H7 (cell line): ENCODE measurements around the gene UMPS. TPM values are rescaled to one million over a fixed set of nuclear protein-coding genes. Genes with fewer than 3 reads are reported as not detected.

Source experiments
- DNase-seq: peaks from one replicate; pipeline ENCODE4 v3.0.0; 2012
- H3K27me3 ChIP-seq: 2 replicates; pipeline ENCODE4 v1.6.0; 2011; ENCODE audit warnings: mild to moderate bottlenecking, low read length; ENCODE audit not compliant: control insufficient read depth, insufficient read depth
- H3K36me3 ChIP-seq: replicated peaks from 2 replicates; pipeline ENCODE4 v1.5.1; 2011; ENCODE audit warnings: low read length; ENCODE audit not compliant: control insufficient read depth, insufficient read depth
- H3K4me3 ChIP-seq: 2 replicates; pipeline ENCODE4 v1.5.1; 2011; ENCODE audit warnings: low read depth, mild to moderate bottlenecking, control low read depth, low read length, moderate library complexity; ENCODE audit not compliant: insufficient read depth
- total RNA-seq: library from RNA; depleted of rRNA; stranded (reverse); fragments of >200 nt; shearing (Covaris generic); gene quantifications from 2 replicates; pipeline ENCODE4 v1.2.3, GENCODE V29; 2014

Gene UMPS
- total RNA-seq, 1 experiment from 2014 or later = 48.1 TPM

DNA sequence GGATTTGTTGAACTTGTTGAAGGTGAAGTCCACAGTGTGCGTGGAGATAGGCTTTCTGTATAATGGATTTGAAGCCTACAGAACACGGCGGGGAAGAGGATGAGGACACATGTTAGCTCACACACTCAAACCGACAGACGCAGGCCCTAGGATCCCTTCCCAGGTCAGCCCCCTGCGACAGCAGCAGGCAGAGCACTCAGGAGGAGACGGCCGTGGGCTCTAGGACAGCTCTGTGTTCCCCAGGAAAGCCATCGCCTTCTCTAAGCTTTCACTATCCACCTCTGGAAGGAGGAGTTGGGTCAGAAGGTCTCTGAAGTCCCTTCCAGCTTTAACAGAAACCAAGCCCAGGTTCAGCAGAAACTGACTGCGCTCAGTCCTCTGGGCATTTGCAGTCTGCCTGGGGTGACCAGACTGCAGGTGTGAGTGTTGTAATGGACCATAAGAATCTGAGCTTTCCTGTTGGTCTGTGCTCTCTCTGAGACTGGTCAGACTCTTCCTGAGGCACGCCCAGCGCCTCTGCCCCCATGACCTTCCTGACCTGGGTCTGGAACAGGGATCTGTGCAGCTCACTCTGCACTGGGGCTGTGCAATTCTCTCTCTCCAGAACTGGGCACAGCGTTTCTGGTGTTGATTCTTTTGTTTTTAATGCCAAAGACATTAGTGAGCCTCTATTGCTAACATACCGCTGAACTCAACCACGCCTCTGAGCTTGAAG, 33.5 kb downstream of the UMPS start:
- Histone ChIP-seq H3K4me3 (no peak overlapping the region), H3K36me3 (peaks cover 44% of the 10 kb centered on the region), H3K27me3 (no peaks in the 10 kb centered on the region)
- no peak for DNase-seq

DNA sequence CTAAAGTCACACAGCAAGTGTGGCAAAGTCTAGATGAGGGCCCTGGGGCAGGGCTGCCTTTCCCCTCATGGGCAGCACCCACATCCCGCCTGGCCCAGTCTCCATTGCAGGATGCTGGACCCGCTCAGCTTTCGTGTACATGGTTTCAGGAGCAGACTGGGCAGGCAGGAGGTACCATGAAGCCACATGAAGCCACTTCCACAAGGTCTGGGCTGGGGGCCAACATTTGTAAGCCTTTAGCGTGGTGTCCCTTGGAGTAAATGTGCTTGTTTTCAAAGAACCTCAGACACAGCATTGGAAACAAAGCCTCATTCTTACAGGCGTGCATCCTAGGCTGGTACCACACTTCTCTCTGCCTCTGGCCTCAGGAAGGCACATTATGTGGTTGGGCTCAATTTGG, 34.5 kb downstream of the UMPS start:
- H3K27me3 ChIP-seq = no peaks in the 10 kb centered on the region
- DNase-seq = no peak
- no peak overlapping the region for H3K4me3 ChIP-seq
- peaks cover 50% of the 10 kb centered on the region for H3K36me3 ChIP-seq

DNA sequence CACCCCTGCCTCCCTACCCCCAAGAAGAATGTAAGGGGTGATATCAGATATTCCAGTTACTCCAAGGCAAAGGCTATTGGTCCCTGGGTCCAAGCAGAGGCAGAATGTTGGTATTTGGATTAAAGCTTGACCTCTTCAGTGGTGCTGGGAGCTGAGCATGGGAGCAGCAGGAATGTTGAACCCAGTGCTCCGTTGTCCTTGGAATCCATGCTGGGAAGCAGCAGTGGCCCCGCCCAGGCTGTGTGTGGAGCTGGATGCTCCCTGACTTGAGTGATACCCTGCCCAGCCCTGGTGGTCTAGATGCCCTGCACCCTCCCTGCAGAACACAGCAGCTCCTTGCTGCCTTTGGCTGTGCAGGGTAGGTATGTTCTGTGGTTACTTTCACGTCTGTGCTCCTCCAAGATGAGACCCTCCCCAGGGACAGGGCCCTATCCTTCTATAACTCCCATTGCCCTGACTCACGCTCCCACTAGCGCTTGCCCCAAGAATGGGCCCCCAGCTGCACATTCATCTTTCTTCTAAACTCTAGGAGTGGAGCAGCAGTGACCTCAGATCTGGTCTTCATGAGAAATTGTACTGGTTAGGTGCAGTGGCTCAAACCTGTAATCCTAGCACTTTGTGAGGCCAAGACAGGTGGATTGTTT, 35.1 kb downstream of the UMPS start:
- Histone ChIP-seq H3K4me3 (no peak overlapping the region), H3K36me3 (peaks cover 54% of the 10 kb centered on the region), H3K27me3 (no peaks in the 10 kb centered on the region)
- no peak for DNase-seq

DNA sequence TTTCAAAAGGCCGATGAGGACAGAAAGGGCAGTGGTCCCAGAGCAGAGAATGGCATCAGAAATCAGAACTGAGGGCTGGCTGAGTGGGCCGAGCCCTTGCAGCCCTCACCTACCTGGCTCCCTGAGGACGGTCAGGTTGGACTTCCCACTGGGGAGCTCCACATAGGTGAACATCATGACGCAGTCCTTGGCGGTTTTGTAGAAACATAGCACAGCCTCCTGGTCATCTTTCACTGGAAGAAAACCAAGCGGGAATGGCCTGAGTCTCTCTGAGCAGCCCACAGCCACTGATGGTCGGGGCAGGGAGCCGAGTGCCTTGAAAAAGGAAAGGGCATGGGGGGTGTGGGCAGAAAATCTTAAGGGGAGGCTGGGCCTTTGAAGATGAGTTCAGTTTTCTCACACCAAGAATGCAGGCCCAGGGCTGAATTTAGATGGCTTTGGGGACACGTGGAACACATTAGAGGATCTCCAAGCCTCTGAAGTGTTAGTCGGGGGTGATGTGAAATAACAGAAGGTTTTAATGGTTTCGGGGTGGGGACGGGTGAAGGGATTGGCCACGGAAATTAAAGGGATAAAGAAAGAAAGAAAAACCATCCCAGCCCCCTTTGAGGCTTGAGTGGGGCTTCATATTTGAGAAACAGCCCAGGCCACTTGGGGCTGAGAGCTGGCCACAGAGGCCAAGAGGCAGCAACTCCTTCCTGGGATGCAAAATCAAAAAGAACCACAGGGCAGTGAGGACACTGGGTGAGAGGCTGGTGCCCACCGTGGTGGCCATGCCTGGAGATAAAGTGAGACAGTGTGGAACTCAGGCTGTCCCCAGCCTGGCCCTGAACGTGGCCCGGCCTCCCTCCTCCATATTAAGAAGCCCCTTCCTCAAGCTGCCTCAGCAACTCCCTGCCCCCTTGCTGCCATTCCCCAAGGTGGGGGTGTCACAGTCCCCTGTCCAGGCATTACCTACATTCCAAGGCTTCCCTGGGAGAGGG, 36.2 kb downstream of the UMPS start:
- H3K27me3 ChIP-seq = no peaks in the 10 kb centered on the region
- H3K36me3 ChIP-seq = peaks cover 54% of the 10 kb centered on the region
- no peak overlapping the region for H3K4me3 ChIP-seq
- no peak for DNase-seq

DNA sequence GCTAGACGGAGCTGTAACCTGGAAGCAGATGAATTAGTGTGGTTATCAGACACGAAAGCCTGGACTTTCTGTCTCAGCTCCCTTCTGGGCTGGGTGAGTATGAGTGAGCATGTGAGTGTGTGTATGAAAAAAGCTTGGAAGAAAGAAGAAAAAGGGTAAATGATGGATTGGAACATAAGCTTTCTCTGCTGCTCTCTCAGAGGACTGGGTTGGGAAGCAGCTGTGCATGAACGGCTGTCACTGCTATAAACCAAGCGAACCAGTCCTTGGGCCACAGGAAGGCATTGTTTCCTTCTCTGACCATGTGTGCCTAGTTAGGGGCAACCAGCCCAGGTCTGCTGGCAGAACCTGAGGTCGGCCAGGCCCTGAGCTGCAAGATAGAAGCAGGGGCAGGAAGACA, 37.0 kb downstream of the UMPS start:
- Histone ChIP-seq H3K27me3 (no peaks in the 10 kb centered on the region), H3K36me3 (peaks cover 56% of the 10 kb centered on the region), H3K4me3 (no peak overlapping the region)
- no peak for DNase-seq

DNA sequence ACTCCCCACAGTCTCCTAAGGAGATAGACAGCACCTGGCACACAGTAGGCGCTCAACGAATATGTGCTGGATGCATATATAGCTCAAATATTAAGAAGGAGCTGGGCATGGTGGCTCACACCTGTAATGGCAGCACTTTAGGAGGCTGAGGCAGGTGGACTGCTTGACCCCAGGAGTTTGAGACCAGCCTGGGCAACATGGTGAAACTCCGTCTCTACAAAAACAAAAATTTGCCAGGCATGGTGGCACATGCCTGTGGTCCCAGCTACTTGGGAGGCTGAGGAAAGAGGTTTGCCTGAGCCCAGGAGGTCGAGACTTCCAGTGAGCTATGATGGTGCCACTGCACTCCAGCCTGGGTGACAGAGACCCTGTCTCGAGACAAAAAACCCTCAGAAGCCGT, 37.4 kb downstream of the UMPS start:
- Histone ChIP-seq H3K27me3 (no peaks in the 10 kb centered on the region), H3K4me3 (no peak overlapping the region), H3K36me3 (peaks cover 60% of the 10 kb centered on the region)
- DNase-seq = no peak

DNA sequence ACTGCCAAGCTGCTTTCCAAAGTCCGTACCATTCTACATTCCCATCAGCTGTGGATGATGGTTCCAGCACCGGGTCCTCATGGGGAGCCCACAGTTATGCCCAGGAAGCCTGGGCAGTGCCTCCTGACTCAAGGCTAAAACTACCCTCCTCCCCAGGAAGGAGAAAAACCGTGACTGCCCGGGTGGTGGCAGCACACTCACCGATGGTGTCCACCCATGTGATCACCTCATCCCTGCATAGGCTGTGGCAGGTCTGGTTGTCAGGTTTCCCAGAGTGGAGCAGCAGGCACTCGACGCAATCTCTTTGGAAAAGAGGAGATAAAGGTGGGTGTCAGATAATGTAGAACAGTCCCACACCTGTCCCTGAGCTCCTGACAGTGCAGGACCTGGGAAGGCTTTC, 38.6 kb downstream of the UMPS start:
- DNase-seq = peak; percentile 87
- Histone ChIP-seq H3K27me3 (no peaks in the 10 kb centered on the region), H3K4me3 (no peak overlapping the region), H3K36me3 (peaks cover 57% of the 10 kb centered on the region)

DNA sequence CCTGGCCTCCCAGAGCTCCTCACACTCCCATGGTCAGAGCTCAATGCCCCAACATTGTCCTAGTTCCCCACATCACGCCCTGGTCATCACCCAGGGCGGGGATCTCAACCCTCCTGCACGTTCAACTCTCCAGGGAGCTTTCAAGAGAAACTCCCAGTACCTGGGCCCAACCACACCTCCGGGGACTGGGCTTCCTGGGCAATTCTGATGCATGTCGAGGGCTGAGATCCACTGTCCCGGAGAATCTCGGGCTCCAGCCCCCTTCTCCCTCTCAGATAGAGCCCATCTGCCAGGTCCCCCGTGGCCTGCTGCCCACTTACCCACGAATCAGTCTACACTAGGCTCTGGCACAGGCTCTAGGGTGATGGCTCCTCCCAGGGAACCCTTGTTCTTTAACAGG, 39.2 kb downstream of the UMPS start:
- peaks cover 54% of the 10 kb centered on the region for H3K36me3 ChIP-seq
- H3K4me3 ChIP-seq = no peak overlapping the region

DNA sequence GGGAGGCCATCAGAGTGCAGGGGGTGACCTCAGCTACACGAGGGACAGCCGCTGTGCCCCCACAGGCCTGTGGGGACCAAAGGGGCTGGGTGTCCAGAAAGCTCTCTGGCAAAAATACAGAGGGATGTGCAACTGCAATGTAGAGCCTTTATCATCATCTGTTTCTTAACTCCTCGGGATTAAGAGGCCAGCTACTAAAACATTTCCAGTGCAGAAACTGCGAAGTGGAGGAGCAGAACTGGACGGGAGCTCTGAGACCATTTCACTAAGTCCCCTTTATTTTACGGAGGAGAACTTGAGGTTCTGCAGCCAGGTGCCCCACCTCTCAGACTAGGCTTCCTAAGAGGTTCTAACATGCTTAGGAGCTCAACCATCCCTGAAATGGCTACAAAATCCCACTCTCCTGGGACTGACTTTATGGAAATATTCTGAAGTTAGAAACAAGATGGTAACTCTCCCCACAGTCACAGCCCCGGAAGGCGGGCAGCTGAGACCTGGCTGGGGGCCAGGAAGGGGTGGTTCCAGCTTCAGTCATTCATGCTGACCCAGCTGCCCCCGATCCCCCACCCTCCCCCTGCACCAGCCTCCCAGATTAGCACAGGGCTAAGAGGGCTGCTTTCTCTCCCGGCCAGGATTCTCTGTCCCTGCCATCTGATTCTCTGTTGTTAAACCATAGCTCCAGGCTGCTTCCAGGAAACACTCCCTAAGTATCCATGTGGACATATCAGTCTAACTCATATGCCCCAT, 40.3 kb downstream of the UMPS start:
- H3K27me3 ChIP-seq = no peaks in the 10 kb centered on the region
- H3K36me3 ChIP-seq = peaks cover 50% of the 10 kb centered on the region
- peak; percentile 76 for DNase-seq
- H3K4me3 ChIP-seq = no peak overlapping the region

More for the DNA sequence above, 39.2 kb downstream of the UMPS start:
- H3K27me3 ChIP-seq = no peaks in the 10 kb centered on the region
- DNase-seq = no peak

DNA sequence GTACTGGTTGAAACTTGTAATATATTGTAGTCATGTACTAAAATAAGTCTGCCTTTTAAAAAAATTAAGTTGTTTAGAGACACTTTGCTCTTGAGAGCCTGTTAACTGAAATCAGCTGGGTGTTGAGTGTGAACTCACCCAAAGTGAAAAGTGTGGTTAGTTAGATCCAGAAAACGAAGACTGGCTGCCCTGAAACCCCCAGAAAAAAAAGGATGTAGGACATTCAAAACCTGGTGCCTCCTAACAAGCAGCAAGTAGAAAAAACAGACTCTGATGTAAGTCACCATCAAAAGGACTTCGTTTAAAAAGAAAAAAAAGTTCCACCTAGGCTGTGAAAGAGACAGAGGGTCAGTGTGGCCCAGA, 40.8 kb downstream of the UMPS start:
- no peak for DNase-seq
- H3K4me3 ChIP-seq = no peak overlapping the region
- H3K27me3 ChIP-seq = no peaks in the 10 kb centered on the region
- H3K36me3 ChIP-seq = peaks cover 52% of the 10 kb centered on the region

DNA sequence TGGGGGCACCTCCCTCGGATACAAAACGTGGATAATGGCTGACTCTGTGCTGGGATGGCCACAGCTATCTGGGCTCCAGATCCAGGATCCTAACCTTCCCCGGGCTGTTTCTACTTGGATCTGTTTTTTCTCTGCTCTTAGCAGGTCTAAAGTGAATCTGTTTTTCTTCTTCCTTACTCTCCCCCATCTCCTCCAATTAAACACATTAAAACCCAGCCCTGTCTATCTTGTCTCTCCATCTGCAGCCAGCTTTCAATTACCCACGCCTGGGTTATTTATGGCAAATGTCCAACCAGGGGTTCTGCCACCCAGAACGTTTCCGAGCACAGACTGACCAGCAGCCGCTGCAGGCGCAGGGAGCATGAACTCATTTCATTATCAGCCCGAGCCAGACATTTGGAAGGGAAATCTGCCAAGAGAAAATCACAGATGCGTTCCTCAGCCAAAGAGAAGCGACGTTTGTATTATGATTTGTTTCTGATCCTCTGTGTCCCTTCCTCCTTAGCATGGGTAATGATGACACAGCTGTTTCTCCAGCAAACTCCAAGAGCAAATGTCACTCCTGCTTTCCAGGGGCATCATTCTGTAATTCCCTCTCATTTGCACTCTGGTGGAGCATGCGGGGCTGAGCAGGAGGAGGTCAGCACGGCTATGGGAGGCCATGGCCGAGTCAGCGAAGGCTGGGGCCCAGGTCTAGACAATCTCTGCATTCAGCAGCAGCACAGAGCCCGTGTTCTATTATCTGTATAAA, 42.0 kb downstream of the UMPS start:
- Histone ChIP-seq H3K27me3 (no peaks in the 10 kb centered on the region), H3K36me3 (peaks cover 50% of the 10 kb centered on the region), H3K4me3 (no peak overlapping the region)
- no peak for DNase-seq

DNA sequence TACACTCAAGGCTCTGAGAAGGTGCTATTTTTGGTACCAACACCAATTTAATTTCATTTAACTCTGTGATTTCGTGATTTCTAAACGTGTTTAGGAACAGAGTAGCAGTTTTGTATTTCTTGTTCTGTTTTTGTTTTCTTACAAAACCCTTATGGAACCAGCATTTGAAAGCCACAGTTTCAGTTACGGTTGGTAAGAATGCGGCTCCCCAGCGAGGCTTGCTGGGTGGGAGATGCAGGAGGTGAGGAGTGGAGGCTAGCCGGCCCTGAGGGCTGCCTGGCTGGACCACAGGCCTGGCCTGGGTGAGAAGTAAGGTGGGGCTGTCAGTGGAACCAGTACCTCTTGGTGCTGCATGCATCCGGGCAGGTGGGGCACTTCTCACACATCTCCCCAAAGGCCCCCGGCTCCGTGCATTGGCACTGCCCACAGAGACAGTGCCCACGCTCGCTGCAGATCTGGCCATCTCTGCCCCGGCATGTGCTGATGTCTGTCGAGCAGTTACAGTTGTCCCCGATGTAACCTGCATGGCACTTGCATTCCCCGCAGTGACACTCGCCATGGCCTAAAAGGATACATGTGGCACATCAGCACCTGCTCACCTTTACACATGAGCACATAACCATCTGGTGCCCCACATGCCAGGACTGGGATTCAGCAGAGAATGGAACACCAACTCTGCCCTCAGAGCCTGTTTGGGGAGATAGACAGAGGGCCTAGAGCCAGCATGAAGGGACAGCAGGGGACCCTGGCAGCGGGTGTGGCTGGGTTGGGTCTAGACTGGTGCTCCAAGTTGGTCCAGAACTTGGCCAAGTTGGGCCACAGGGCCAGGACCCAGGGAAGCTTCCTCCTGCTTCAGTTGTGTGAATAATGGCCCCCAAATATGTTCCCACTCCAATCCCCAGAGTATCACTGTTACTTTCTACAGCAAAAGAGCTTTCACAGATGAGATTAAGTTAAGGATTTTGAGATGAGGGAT, 43.4 kb downstream of the UMPS start:
- no peak for DNase-seq
- H3K36me3 ChIP-seq = peaks cover 47% of the 10 kb centered on the region
- no peaks in the 10 kb centered on the region for H3K27me3 ChIP-seq
- no peak overlapping the region for H3K4me3 ChIP-seq

DNA sequence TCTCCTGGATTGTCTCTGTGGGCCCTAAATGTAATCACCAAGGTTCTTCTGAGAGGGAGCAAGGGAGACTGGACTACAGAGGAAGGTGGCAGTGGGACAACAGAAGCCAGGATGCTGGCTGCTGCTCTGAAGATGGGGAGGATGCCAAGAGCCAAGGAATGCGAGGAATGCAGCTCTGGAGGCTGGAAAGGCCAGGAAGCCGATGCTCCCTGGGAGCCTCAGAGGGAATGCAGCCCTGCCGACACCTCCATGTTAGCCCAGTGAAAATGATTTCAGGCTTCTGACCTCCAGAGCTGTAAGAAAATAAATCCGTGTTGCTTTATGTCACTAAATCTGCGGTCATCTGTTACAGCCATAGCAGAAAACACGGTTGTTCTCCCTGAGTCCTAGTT, 44.1 kb downstream of the UMPS start:
- peak; percentile 89 for DNase-seq
- no peaks in the 10 kb centered on the region for H3K27me3 ChIP-seq
- H3K36me3 ChIP-seq = peaks cover 46% of the 10 kb centered on the region
- H3K4me3 ChIP-seq = no peak overlapping the region
